NCI-H2227 (cell line): ENCODE measurements around the gene DBH.

Experiments used
- DNase-seq: peaks from one replicate; lab custom pipeline; 2025; ENCODE audit not compliant: unreplicated experiment; lab: John Stamatoyannopoulos, UW

DBH gene

DNA sequence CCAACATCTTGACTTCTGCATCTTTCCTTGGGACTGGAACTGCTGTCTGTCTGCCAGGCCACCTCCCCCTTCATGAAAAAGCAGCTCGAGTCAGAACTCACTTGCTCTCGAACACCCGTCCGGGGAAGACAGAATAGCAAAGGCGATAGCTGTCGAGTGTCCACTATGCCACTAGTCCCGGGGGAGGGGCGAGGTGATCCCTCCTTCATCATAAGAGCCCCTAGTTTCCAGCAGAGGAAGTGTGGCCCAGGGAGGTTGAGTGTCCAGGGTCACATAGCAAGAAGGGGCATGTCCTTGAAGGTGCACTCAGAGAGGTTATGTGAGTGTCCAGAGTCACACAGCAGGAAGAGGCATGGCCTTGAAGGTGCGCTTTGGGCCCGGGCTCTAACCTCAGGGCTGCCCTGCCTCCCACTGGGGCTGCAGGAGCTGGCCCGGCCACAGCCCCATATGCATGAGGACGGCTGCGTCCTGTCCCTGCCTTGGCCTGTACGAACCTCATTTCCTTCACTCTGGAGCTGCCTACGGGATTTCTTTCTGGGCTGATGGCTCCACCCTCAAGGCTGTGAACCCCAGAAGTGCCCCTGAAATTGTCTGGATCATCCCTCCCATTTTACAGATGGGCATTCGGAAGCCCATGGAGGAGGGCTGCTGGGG, 6.7 kb downstream of the DBH start:
- DNase-seq, result no peak

GRCh38 chr9:133643362-133643755, 7.2 kb downstream of the DBH start:
- DNase-seq, result no peak

DNA sequence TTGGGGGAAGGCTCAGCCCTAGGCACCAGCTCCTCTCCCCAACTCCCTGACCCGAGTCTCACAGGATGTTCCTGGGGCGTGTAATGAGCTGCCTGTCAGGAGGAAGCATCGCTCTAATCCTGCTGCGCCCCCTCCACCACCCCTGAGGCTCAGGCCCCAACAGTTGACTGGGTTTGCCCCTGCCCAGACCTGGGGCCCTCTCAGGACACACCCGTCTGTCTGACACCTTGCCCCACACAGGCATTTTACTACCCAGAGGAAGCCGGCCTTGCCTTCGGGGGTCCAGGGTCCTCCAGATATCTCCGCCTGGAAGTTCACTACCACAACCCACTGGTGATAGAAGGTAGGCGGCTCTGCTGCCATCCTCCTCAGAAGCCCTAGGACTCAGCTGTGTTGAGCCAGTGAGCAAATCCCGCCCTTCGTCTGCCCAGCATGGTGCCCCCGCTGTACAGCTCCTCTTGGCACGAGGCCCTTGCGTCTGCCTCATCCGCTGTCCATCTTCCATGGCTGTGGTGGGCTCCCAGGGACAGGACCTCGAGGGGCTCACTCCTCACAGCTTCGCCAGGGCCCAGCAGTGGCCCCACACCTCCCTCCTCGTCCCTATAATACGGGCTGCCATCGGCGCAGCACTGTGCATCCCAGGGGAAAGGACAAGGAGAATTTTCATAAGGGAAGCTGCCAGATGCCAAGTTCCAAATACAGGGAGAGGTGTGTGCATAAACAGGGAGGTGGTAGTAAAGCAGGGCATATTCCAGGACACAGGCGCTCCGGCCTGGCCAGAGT, 8.0 kb downstream of the DBH start:
- DNase-seq, result no peak

- no peak for DNase-seq
Measured at GRCh38 chr9:133645021-133645765, 9.0 kb downstream of the DBH start.

GRCh38 chr9:133647148-133647547, 11.0 kb downstream of the DBH start:
- DNase-seq, result no peak

- no peak for DNase-seq
Measured at GRCh38 chr9:133647765-133648469, 11.8 kb downstream of the DBH start.

GRCh38 chr9:133649194-133649593, 13.0 kb downstream of the DBH start:
- DNase-seq, result no peak

DNA sequence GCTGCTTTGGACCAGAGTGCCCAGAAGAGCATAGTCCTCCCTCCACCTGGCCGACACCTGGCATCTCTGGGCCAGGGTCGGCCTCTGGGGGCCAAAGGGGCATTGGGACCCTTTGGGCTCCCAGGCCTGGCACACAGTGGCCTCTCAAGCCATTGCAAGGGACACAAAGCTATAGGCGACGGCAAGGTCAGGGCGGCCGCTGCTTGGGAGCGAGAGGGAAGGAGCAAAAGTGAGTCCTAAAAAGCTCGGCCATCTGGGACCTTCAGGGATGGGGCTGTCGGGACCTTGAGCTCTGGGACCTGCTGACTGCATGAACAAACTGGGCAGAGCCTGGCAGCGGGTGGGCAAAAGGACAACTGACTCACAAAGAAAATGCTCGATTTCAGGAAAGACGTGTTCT, 13.9 kb downstream of the DBH start:
- no peak for DNase-seq

DNA sequence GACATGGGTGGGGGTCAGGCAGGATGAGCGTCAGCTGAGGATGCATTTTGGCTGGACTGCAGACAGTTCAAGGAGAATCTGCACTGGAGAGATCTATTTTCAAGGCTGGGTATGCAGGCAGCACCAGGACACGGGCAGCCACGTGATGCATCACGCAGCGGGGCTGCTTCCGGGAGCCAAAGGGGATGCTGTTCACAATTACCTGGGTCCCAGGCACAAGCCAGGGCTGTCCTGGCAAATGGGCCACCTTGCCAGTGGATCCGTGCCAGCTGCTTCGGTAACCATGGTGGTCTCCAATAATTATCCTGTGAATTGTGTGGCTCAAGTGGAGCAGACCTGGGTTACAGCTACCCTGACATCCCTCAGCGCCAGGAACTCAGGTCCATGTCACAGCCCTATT, 17.5 kb downstream of the DBH start:
- no peak for DNase-seq

DNA sequence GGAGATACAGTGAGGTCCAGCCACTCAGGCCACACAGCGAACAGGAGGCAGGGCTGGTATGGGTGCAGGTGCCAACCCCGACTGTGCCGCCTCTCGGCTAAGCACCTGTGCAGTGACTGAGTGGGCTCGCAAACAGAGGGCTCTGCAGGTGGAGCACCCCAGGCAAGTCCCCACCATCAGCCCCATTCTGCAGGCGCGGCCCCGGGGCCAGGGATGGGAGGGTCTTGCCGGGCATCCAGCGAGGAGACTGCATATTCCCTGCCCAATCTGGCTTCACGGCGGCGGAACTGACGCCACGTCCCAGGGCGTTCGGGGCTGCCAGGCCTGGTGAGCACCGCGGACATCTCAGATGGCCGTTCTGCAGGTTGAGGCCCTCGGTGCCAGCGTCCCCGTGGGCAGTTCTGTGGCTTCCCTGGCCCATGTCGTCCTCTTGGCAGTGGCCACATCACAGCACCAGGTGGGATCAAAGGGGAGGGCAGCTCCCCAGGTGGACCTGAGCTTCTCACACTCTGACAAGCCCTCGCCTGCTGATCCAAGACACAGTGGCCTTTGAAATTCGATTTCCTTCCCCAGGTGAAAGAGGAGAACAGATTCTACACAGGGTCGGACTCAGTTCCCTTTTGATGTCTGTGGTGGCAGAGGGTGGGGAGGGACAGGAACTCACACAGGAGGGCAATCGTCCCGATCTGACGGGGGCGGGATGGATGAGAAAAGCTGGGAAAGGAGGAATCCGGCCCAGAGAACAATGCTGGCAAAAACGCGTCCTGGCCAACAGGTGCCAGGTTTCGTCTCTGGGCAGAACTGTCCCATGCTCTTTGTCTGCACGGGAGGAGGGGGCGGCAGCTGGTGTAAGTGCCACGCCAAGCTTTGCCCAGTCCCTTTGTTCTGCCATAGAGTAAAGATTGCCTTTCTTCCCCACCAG, 18.8 kb downstream of the DBH start:
- no peak for DNase-seq

DNA sequence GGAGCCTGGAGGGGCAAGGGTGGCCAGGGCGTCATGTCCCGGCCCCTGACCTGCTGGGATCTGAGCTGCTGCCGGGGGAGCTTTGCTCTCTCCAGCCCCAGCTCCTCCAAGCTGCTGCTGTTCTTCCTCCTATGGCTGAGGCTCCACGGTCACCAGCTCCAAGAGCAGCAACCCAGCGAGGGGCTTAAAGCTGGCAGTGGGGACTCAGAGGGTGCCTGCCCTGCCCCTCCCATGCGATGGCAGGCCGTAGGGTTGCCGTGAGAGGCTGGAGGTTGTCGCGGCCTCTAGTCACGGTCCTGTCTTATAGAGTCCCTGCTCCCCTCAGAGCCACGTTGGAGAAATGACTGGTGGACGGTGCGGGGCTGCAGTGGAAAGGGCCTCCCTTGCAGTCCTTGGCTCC, 19.5 kb downstream of the DBH start:
- DNase-seq, result no peak

DNA sequence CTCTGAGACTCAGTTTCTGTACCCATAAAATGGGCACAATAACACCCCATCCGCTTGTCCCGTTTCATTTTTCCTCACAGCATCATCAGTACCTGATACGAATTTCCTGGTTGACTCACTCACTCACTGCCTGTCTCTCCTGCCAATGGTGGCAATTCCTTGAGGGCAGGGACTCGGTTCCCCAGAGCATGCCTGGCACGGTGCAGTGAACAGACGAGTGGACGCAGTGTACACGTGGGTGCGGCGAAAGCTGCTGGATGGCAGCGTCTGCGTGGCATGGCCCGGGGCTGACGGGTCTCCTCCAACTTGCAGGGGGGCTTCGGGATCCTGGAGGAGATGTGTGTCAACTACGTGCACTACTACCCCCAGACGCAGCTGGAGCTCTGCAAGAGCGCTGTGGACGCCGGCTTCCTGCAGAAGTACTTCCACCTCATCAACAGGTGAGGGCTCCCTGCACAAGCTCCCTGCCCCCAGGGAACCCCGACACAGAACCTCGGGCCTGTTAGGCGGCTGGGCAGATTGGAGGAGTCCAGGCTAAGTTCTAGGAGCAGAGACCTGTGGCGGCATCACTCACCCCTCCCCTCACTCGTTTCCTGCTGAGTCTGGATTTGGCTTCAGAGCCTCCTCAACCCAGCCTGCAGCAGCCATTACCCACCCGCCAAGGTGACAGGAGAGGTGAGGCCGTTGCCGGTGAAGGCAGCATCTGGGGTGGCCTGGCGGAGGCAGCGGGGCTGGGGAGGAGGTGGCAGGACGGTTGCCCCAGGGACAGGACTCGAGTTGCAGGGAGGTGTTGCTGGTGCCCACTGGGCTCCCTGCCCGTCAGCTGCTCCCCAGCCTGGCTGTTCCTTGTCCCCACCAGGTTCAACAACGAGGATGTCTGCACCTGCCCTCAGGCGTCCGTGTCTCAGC, 20.3 kb downstream of the DBH start:
- no peak for DNase-seq

DNA sequence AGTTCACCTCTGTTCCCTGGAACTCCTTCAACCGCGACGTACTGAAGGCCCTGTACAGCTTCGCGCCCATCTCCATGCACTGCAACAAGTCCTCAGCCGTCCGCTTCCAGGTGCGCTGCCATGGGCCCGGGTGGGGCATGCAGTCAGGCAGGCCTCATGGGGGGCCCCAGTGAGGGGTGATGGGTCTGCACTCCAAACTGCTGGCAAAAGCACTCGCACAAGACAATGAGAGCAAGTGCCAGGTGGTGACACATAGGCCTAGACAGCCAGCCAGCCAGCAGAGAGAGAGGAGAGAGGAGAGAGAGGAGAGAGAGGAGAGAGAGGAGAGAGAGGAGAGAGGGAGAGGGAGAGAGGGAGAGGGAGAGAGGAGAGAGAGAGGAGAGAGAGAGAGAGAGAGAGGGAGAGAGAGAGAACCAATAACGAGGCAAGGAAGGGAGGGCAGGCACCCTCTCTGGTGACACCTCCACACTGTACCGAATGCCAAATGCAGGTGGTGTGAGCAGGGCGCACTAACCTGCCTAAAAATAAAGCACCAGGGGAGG, 21.0 kb downstream of the DBH start:
- no peak for DNase-seq

DNA sequence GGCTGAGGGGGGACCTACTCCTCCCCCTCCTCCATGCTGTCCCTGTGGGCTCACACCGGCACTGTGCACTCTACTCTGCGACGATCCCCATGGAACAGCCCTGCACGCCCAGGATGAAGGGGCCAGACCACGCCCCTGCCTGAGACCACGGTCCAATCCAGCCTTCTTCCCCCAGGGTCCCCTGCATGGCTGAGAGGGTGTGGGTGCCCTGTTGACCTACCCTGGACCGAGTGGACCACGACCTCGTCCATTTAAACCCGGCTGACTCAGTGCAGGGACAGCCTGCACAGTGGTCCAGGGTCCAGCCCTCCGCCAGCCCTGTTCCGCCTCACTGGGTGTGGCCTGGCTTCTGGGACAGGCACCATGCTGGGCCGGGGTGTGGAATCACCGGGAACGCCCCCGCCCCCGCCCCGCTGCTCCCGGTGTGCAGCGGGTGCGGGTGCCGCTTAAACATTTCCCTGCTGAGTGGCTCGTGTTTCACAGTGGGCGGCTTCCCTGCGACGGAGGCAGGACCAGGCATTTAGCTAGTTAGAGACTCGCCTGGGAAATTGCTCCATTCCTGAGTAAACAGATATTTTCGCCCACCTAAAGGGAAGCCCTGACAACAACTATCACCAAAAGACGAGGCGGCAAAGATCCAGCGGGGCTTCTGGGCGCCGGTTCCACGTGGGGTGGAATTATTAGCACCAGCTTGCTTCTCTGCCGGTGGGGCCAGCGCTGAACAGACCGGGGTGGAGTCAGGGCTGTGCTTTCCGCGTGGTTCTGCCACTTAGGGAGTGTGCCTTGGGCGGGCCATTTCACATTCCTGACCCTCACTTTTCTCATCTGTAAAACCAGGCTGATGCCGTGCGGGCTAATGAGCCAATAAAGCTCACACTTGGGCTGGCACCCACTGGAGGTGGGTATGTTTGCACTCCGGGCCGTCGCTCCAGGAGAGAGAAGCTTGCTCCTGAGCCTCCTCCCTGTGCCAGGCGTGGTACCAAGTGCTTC, 22.6 kb downstream of the DBH start:
- DNase-seq, result peak; percentile 36

DNA sequence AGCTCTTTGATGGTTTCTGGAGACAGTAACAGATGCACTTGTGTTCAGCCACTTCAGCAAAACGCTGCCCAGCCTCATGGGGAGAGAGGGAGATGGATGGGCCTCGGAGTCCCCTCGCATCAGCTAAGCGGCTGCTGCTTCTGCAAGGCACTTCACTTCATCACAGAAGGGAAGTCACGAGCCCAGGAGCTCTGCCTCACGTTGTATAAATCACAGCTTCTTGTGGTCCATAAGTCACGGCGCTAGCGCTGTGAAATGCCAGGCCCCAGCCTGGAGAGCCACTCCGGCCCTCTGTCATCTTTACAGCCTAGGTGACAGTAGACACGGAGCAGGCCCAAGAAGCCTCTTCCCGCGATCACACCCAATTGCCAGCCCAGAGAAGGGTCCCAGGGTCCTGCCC, 23.4 kb downstream of the DBH start:
- no peak for DNase-seq

DNA sequence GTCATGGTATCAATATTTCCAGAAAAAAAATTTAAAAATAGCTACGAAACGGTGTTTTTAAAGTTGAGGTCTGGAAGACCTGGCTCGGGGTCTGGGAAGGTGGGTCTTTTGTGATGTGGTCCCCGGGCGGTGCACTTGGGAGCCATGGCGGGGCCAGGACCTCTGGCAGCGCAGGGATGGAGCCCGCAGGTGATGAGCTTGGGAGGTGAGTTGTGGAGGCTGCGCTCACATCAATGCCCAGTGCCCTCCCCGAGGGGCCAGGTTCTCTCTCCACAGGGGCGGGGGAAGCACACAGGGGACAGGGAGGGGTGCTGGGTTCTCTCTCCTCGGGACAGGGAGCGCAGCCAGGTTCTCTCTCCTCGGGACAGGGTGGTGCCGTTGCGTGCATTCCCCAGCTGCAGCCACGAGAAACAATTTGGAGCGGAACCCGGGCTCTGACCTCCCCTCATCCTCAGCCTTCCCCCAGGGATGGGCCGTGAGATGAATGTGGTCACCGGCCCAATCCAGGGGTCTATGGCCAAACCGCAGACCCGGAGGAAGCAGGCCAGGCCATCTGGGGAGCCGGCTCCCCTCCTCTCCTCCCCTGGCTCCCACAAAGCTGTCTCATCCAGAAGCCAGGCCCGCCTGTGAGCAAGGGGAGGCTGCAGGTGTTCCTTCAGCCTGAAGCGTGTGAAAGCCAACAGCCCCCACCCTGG, 25.8 kb downstream of the DBH start:
- no peak for DNase-seq
